HepG2 (cell line): ENCODE measurements around the gene CD72. TPM values are rescaled to one million over a fixed set of nuclear protein-coding genes. Genes with fewer than 3 reads are reported as not detected.

Source experiments
- BHLHE40 ChIP-seq: IDR thresholded peaks from 2 replicates; pipeline ENCODE4 v1.6.1; 2011; ENCODE audit warnings: low read length, improper control_type of control experiment
- BORCS8-MEF2B ChIP-seq: sonication (generic); formaldehyde crosslinking; IDR thresholded peaks from 2 replicates; pipeline ENCODE4 v1.8.0; 2022; ENCODE audit warnings: mild to moderate bottlenecking, missing genetic modification reagents
- EEA1 ChIP-seq: sonication (generic); formaldehyde crosslinking; IDR thresholded peaks from 2 replicates; pipeline ENCODE4 v1.5.1; 2020; ENCODE audit warnings: mild to moderate bottlenecking, missing genetic modification reagents, borderline replicate concordance
- FOXK1 ChIP-seq: sonication (generic); formaldehyde crosslinking; IDR thresholded peaks from 2 replicates; pipeline ENCODE4 v1.4.0; 2020; ENCODE audit warnings: low read depth, missing genetic modification reagents, borderline replicate concordance
- GABPA ChIP-seq, 2 experiments: IDR thresholded peaks; 2 replicates each; pipeline ENCODE4 v1.6.1; 2011 to 2016; ENCODE audit warnings: low read depth in 2 of 2, low read length in 1 of 2, missing biosample characterization in 1 of 2, missing genetic modification characterization in 1 of 2
- KDM1A ChIP-seq: IDR thresholded peaks from 2 replicates; pipeline ENCODE4 v1.6.1; 2016; ENCODE audit warnings: missing compliant biosample characterization
- MED13 ChIP-seq: sonication (generic); formaldehyde crosslinking; IDR thresholded peaks from 2 replicates; pipeline ENCODE4 v1.5.0; 2020; ENCODE audit warnings: missing genetic modification reagents
- NKX3-1 ChIP-seq: sonication (generic); formaldehyde crosslinking; IDR thresholded peaks from 2 replicates; pipeline ENCODE4 v1.5.0; 2020; ENCODE audit warnings: missing genetic modification reagents
- PBX2 ChIP-seq: IDR thresholded peaks from 2 replicates; pipeline ENCODE4 v1.6.1; 2016; ENCODE audit warnings: control low read depth
- SMC3 ChIP-seq: IDR thresholded peaks from 2 replicates; pipeline ENCODE4 v1.6.1; 2011; ENCODE audit warnings: low read length, improper control_type of control experiment
- THYN1 ChIP-seq: sonication (generic); formaldehyde crosslinking; IDR thresholded peaks from 2 replicates; pipeline ENCODE4 v1.8.1; 2023; ENCODE audit warnings: low read depth, mild to moderate bottlenecking, moderate library complexity, missing genetic modification reagents, borderline replicate concordance
- TMF1 ChIP-seq: sonication (generic); formaldehyde crosslinking; IDR thresholded peaks from 2 replicates; pipeline ENCODE4 v1.8.1; 2022; ENCODE audit warnings: low read depth, missing genetic modification reagents
- YEATS4 ChIP-seq: sonication (generic); formaldehyde crosslinking; IDR thresholded peaks from 2 replicates; pipeline ENCODE4 v1.4.0; 2020; ENCODE audit warnings: missing genetic modification reagents, borderline replicate concordance
- ZBTB21 ChIP-seq: sonication (generic); formaldehyde crosslinking; IDR thresholded peaks from 2 replicates; pipeline ENCODE4 v1.4.0; 2020; ENCODE audit warnings: missing genetic modification reagents
- ZMAT5 ChIP-seq: sonication (generic); formaldehyde crosslinking; IDR thresholded peaks from 2 replicates; pipeline ENCODE4 v1.5.0; 2020; ENCODE audit warnings: mild to moderate bottlenecking, low read depth, missing genetic modification reagents, borderline replicate concordance
- ZNF230 ChIP-seq: sonication (generic); formaldehyde crosslinking; IDR thresholded peaks from 2 replicates; pipeline ENCODE4 v1.4.0; 2020; ENCODE audit warnings: mild to moderate bottlenecking, missing genetic modification reagents
- ZNF232 ChIP-seq: sonication (generic); formaldehyde crosslinking; IDR thresholded peaks from 2 replicates; pipeline ENCODE4 v1.4.0; 2020; ENCODE audit warnings: missing genetic modification reagents, borderline replicate concordance
- ZNF383 ChIP-seq: sonication (generic); formaldehyde crosslinking; IDR thresholded peaks from 2 replicates; pipeline ENCODE4 v1.4.0; 2020; ENCODE audit warnings: missing genetic modification reagents, mild to moderate bottlenecking, borderline replicate concordance
- ZNF44 ChIP-seq: sonication (generic); formaldehyde crosslinking; IDR thresholded peaks from 2 replicates; pipeline ENCODE4 v1.5.1; 2020; ENCODE audit warnings: mild to moderate bottlenecking, missing genetic modification reagents
- ZNF709 ChIP-seq: sonication (generic); formaldehyde crosslinking; IDR thresholded peaks from 2 replicates; pipeline ENCODE4 v1.5.0; 2020; ENCODE audit warnings: mild to moderate bottlenecking, missing genetic modification reagents
- ZNF776 ChIP-seq: sonication (generic); formaldehyde crosslinking; IDR thresholded peaks from 2 replicates; pipeline ENCODE4 v1.4.0; 2020; ENCODE audit warnings: mild to moderate bottlenecking, missing genetic modification reagents
- polyA plus RNA-seq, 8 experiments: library from polyadenylated mRNA; depleted of rRNA in 3 of 8; stranded (reverse) in 7 of 8; unstranded in 1 of 8; fragments of >200 nt; fragmentation: Illumina TruSeq in 4 of 8; extraction: Trizol in 4 of 8; gene quantifications; 2 replicates each; pipeline versions ENCODE4 v1.2.1 to v1.2.3, GENCODE V29; 2011 to 2016; ENCODE audit warnings: low read depth in 4 of 8, missing spikeins in 1 of 8, mixed read lengths in 1 of 8; ENCODE audit not compliant: insufficient read depth in 1 of 8
- total RNA-seq, 5 experiments: library from RNA; depleted of rRNA; stranded (reverse); fragments of >200 nt; fragmentation: Illumina TruSeq; extraction: Trizol; gene quantifications; 2 replicates each; pipeline ENCODE4 v1.2.3, GENCODE V29; 2016; ENCODE audit warnings: low read depth in 1 of 5
- TF ChIP-seq, protein P1 (sequence below): sonication (generic); formaldehyde crosslinking; IDR thresholded peaks from 2 replicates; pipeline ENCODE4 v1.8.0; 2022; ENCODE audit warnings: low read depth, missing genetic modification reagents
- TF ChIP-seq, protein P2 (sequence below): sonication (generic); formaldehyde crosslinking; IDR thresholded peaks from 2 replicates; pipeline ENCODE4 v1.4.0; 2020; ENCODE audit warnings: missing genetic modification reagents; ENCODE audit errors: not compliant biosample characterization
- TF ChIP-seq, protein P3 (sequence below): sonication (generic); formaldehyde crosslinking; IDR thresholded peaks from 2 replicates; pipeline ENCODE4 v1.4.0; 2020; ENCODE audit warnings: missing genetic modification reagents, borderline replicate concordance

The CD72 gene
- total and polyA plus RNA-seq, 2 of the 13 experiments (the other 11 are each of a cell fraction or from before 2014, with no cell fraction given) = 0.18 to 1.1 TPM

DNA sequence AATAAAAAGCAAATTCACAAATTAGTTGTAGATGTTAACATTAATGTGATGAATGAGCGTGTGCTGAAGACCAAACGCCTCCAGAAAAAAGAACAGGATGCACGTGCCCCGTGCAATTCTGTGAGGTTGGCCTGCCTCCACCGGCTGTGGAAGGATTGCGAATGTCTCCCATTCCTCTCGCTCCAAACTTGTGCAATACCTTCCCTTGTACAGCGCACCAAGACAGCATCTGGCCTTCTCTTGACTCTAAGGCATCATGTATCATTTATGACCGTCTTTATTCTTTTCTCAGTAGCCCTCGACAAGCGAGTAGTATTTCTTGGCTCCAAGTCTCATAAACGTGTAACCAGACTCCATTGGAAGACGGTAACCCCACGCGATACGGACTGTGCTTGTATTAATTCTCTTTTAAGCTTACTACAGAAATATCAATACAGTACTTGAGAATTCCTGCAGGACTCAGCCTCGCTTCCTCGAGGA lies 14.7 kb downstream of the CD72 start (continued):
- TF ChIP-seq, protein P1, sequence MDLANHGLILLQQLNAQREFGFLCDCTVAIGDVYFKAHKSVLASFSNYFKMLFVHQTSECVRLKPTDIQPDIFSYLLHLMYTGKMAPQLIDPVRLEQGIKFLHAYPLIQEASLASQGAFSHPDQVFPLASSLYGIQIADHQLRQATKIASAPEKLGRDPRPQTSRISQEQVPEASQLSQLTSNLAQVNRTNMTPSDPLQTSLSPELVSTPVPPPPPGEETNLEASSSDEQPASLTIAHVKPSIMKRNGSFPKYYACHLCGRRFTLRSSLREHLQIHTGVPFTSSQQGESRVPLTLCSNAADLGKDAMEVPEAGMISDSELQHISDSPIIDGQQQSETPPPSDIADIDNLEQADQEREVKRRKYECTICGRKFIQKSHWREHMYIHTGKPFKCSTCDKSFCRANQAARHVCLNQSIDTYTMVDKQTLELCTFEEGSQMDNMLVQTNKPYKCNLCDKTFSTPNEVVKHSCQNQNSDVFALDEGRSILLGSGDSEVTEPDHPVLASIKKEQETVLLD = no peak
- no peak for TF ChIP-seq EEA1
- TF ChIP-seq PBX2 = no peak
- peak; percentile 79 for TF ChIP-seq BHLHE40
- no peak for TF ChIP-seq ZBTB21
- peak; percentile 45; the same call in 1 of the 2 replicates for TF ChIP-seq ZNF232 (CRISPR knock-in tag)
- TF ChIP-seq ZMAT5 = no peak
- no peak for TF ChIP-seq GABPA (IDR thresholded peaks at IDR 0.05; ENCODE audit: low read depth, low read length)
- TF ChIP-seq GABPA (CRISPR knock-in tag; IDR thresholded peaks at IDR 0.05; ENCODE audit: low read depth) = no peak
- peak; percentile 48; the same call in 1 of the 2 replicates for TF ChIP-seq TMF1 (CRISPR knock-in tag)
- TF ChIP-seq YEATS4 (CRISPR knock-in tag) = no peak
- no peak; the same call in 1 of the 2 replicates for TF ChIP-seq ZNF383 (CRISPR knock-in tag)
- TF ChIP-seq NKX3-1 (CRISPR knock-in tag) = no peak; the same call in 1 of the 2 replicates
- TF ChIP-seq SMC3 = no peak
- no peak for TF ChIP-seq KDM1A (CRISPR knock-in tag)
- TF ChIP-seq ZNF230 (CRISPR knock-in tag) = no peak
- 0 out of 2 replicates have a peak, but pooled peaks have one; percentile 74 for TF ChIP-seq THYN1 (CRISPR knock-in tag)
- TF ChIP-seq, protein P2, sequence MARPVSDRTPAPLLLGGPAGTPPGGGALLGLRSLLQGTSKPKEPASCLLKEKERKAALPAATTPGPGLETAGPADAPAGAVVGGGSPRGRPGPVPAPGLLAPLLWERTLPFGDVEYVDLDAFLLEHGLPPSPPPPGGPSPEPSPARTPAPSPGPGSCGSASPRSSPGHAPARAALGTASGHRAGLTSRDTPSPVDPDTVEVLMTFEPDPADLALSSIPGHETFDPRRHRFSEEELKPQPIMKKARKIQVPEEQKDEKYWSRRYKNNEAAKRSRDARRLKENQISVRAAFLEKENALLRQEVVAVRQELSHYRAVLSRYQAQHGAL (CRISPR knock-in tag) = no peak
- no peak; the same call in 1 of the 2 replicates for TF ChIP-seq BORCS8-MEF2B (CRISPR knock-in tag)
- TF ChIP-seq ZNF44 = no peak
- no peak for TF ChIP-seq MED13
- no peak for TF ChIP-seq ZNF776 (CRISPR knock-in tag)
- no peak for TF ChIP-seq FOXK1 (CRISPR knock-in tag)
- TF ChIP-seq ZNF709 (CRISPR knock-in tag) = 0 out of 2 replicates have a peak, but pooled peaks have one; percentile 7
- TF ChIP-seq, protein P3, sequence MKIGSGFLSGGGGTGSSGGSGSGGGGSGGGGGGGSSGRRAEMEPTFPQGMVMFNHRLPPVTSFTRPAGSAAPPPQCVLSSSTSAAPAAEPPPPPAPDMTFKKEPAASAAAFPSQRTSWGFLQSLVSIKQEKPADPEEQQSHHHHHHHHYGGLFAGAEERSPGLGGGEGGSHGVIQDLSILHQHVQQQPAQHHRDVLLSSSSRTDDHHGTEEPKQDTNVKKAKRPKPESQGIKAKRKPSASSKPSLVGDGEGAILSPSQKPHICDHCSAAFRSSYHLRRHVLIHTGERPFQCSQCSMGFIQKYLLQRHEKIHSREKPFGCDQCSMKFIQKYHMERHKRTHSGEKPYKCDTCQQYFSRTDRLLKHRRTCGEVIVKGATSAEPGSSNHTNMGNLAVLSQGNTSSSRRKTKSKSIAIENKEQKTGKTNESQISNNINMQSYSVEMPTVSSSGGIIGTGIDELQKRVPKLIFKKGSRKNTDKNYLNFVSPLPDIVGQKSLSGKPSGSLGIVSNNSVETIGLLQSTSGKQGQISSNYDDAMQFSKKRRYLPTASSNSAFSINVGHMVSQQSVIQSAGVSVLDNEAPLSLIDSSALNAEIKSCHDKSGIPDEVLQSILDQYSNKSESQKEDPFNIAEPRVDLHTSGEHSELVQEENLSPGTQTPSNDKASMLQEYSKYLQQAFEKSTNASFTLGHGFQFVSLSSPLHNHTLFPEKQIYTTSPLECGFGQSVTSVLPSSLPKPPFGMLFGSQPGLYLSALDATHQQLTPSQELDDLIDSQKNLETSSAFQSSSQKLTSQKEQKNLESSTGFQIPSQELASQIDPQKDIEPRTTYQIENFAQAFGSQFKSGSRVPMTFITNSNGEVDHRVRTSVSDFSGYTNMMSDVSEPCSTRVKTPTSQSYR = no peak
